Lung (tissue), 12 donors: ENCODE results near the gene BCORL1. TPM values are rescaled to one million over a fixed set of nuclear protein-coding genes. Genes with fewer than 3 reads are reported as not detected.

Experiments used
- ATAC-seq: fragments of 200-7000 bp; cut with Tn5 transposase; one replicate; pipeline ENCODE4 v1.9.1; 2020; ENCODE audit warnings: moderate number of reproducible peaks; ENCODE audit not compliant: insufficient read depth, low FRiP score
- DNase-seq, 3 donors: peaks; one replicate each; pipeline ENCODE4 v3.0.0-alpha.2; 2013 to 2017
- H3K27ac ChIP-seq, 2 donors: one replicate each; pipeline ENCODE4 v1.5.1; 2013; ENCODE audit warnings: mild to moderate bottlenecking in 2 of 2, moderate library complexity in 2 of 2, control low read depth in 1 of 2, inconsistent platforms in 1 of 2, low read depth in 1 of 2, low read length in 1 of 2
- H3K27me3 ChIP-seq, 3 donors: one replicate each; pipeline ENCODE4 v1.5.1; 2013; ENCODE audit warnings: low read length in 2 of 3; ENCODE audit not compliant: control insufficient read depth in 3 of 3, insufficient read depth in 3 of 3
- H3K36me3 ChIP-seq, 4 donors: one replicate each; pipeline ENCODE4 v1.5.1; 2013; ENCODE audit warnings: low read length in 4 of 4, mild to moderate bottlenecking in 1 of 4, moderate library complexity in 1 of 4; ENCODE audit not compliant: control insufficient read depth in 4 of 4, insufficient read depth in 4 of 4
- H3K4me1 ChIP-seq, 5 donors: one replicate each; pipeline ENCODE4 v1.5.1; 2013; ENCODE audit warnings: low read length in 5 of 5, mild to moderate bottlenecking in 2 of 5, moderate library complexity in 1 of 5; ENCODE audit not compliant: control insufficient read depth in 5 of 5, insufficient read depth in 5 of 5
- H3K4me3 ChIP-seq: one replicate; pipeline ENCODE4 v1.5.1; 2013; ENCODE audit warnings: mild to moderate bottlenecking, control low read depth, moderate library complexity
- H3K9ac ChIP-seq, 2 donors: one replicate each; pipeline ENCODE4 v1.5.1; 2013; ENCODE audit warnings: low read length in 2 of 2, control low read depth in 1 of 2; ENCODE audit not compliant: insufficient read depth in 1 of 2
- H3K9me3 ChIP-seq, 4 donors: one replicate each; pipeline ENCODE4 v1.5.1; 2013; ENCODE audit warnings: low read length in 3 of 4, mild to moderate bottlenecking in 1 of 4, moderate library complexity in 1 of 4; ENCODE audit not compliant: control insufficient read depth in 4 of 4, insufficient read depth in 3 of 4
- WGBS, 2 donors: extraction: QIAGEN DNeasy Blood & Tissue Kit; methylation state at CpG; one replicate each; pipeline ENCODE4 v1.1.7; 2013; 5-methylcytosine and 5-hydroxymethylcytosine counted together
- polyA plus RNA-seq, 2 donors: library from polyadenylated mRNA; stranded (reverse); fragments of 200-250 nt; gene quantifications; one replicate each; pipeline ENCODE4 v1.2.1, GENCODE V29; 2013
- total RNA-seq, 2 donors: library from RNA; depleted of rRNA in 1 of 2; stranded (reverse); fragments of >200 nt in 1 of 2; gene quantifications; one replicate each; pipeline ENCODE4 v1.2.1, GENCODE V29; 2014 to 2021
- TF ChIP-seq, protein P1 (sequence below): IDR thresholded peaks from 2 replicates; pipeline ENCODE4 v1.5.1; 2012; ENCODE audit warnings: mild to moderate bottlenecking; ENCODE audit errors: control extremely low read depth, extremely low read depth
- donor health status: control.
- donor health status: control.
- donor health status: Bipolar disorder and iron deficiency.
- donor health status: healthy.
- donor health status: DM: yes; HTN: yes; CAD: no.

The BCORL1 gene
- total and polyA plus RNA-seq, 4 donors = 2.3 to 11.8 (median 7.0) TPM

DNA sequence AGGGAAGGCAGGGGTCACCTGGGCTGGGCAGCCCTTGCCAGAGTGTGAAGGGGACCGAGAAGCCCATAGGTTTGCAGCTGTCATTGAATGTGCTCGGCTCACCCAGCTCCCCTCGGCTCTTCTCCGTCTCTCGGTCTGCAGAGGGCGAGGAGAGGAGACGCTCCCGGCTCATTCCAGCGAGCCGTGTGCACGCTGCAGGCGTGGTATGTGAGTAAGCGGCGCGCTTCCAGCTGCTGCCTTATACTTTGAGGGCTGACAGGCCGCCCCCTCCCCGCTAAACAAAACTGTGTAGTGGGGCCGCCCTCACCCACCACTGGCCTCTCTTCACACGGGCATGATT, 23.0 kb upstream of the BCORL1 start:
- TF ChIP-seq, protein P1, sequence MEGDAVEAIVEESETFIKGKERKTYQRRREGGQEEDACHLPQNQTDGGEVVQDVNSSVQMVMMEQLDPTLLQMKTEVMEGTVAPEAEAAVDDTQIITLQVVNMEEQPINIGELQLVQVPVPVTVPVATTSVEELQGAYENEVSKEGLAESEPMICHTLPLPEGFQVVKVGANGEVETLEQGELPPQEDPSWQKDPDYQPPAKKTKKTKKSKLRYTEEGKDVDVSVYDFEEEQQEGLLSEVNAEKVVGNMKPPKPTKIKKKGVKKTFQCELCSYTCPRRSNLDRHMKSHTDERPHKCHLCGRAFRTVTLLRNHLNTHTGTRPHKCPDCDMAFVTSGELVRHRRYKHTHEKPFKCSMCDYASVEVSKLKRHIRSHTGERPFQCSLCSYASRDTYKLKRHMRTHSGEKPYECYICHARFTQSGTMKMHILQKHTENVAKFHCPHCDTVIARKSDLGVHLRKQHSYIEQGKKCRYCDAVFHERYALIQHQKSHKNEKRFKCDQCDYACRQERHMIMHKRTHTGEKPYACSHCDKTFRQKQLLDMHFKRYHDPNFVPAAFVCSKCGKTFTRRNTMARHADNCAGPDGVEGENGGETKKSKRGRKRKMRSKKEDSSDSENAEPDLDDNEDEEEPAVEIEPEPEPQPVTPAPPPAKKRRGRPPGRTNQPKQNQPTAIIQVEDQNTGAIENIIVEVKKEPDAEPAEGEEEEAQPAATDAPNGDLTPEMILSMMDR = no peak
- Histone ChIP-seq H3K27me3 (peaks cover 0 to 2% (median 0%) of the 10 kb centered on the region in 3 donors), H3K4me3 (no peak overlapping the region), H3K36me3 (no peaks in the 10 kb centered on the region), H3K27ac (no peak overlapping the region), H3K9me3 (peaks cover 0 to 4% (median 0%) of the 10 kb centered on the region in 4 donors), H3K4me1 (peaks cover 0 to 15% (median 8%) of the 10 kb centered on the region in 5 donors), H3K9ac (no peak overlapping the region)
- no peak for ATAC-seq
- 61 to 62% methylated on average over 12 to 19 of the region's 19 CpGs for WGBS, 2 donors
- DNase-seq = peak in 2 of 3 donors; percentile 52 to 65

DNA sequence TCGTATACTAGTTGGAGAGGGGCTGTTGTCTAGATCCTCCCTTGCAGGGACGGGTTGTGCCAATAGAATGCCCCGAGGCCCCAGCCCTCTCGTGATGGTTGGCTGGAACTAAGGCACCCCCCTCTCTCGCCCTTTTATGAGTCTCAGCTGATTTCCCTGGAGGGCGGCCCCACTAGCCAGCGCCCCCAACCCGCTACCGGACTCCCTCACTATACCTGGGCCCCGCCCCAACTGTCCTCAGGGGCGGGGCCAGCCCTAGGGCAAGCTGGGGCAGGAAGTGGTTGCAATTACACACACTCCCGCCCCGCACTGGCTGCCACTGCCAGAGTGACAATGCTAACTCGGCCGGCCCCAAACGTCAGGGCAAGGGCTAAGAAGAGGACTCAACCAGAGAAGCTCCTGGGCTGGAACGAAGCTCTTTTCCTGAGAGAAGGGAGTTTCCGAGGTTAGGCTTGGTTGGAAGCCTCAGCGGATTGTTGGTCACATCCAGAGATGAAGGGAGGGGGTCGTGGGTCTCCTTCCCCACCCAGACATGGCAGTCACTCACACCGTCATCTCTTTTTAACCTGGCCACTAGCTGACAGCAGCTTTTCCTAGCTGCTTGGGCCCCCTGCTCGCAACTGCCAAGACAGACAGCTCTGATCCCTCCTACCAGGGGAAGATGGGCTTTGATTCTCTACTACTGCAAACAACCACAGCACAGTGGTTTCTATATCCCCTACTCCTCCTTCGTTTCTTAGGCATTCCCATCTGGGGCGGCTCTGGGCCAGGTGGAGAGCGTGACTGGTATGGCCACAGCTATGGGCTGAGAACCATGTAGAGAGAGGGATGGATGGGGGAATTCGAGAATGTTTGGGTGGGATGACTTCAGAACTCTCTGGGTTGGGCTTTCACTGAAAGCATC, 21.0 kb upstream of the BCORL1 start:
- Histone ChIP-seq H3K27me3 (peaks cover 0 to 2% (median 2%) of the 10 kb centered on the region in 3 donors), H3K4me1 (peaks cover 0 to 15% (median 8%) of the 10 kb centered on the region in 5 donors), H3K9ac (no peak overlapping the region), H3K9me3 (no peaks in the 10 kb centered on the region), H3K36me3 (no peaks in the 10 kb centered on the region), H3K27ac (peak overlapping the region in 1 of 2 donors; percentile 34), H3K4me3 (no peak overlapping the region)
- peak; percentile 76 for ATAC-seq
- DNase-seq = peak; percentile 35 to 55 (median 48)
- WGBS, 2 donors = 11 to 32% methylated on average over 24 to 26 of the region's 26 CpGs
- TF ChIP-seq, protein P1 = no peak

DNA sequence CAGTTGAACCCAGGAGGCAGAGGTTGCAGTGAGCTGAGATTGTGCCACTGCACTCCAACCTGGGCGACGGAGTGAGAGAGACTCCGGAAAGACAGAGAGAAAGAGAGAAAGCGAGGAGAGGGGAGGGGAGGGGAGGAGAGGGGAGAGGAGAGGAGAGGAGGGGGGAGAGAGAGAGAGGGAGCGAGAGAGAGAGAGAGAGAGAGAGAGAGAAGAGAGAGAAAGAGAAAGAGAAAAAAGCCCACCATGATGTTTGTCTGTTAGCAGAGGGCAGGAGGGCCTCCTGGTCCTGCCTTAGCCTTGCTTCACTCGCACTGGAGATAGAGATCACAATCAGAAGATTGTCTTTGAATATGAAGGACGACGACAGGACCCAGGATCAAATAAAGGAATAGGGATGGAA, 18.7 kb upstream of the BCORL1 start:
- Histone ChIP-seq H3K9ac (no peak overlapping the region), H3K27me3 (peaks cover 0 to 2% (median 1%) of the 10 kb centered on the region in 3 donors), H3K4me3 (no peak overlapping the region), H3K27ac (no peak overlapping the region), H3K4me1 (peaks cover 0 to 12% (median 8%) of the 10 kb centered on the region in 5 donors), H3K9me3 (peaks cover 0 to 2% (median 0%) of the 10 kb centered on the region in 4 donors), H3K36me3 (no peaks in the 10 kb centered on the region)
- TF ChIP-seq, protein P1 = no peak
- 81 to 87% methylated on average over 8 of the region's 8 CpGs for WGBS, 2 donors
- ATAC-seq = no peak
- no peak for DNase-seq
